ENCODE data around the gene PDE4D.
"Not testable (repeated sequence)": the region's sequence is repeated elsewhere in the genome, so short reads cannot be mapped to it uniquely, and the experiment has no call there.

The PDE4D gene

GRCh38 chr5:59582746-59583145 is 310.8 kb downstream of the PDE4D start:
- H3K27ac ChIP-seq (ENCODE audit: low read depth, low read length), result no peak overlapping the region
- no peaks in the 10 kb centered on the region for H3K9me3 ChIP-seq (ENCODE audit: control insufficient read depth in 1 of 2, low read length in 2 of 2)
- no peaks in the 10 kb centered on the region for H3K36me3 ChIP-seq (ENCODE audit: control insufficient read depth in 1 of 2, insufficient read depth in 2 of 2, low read length in 2 of 2)
- H3K27me3 ChIP-seq (ENCODE audit: control insufficient read depth in 1 of 2, insufficient read depth in 2 of 2, low read length in 2 of 2), result no peaks in the 10 kb centered on the region
- no peak overlapping the region for H3K9ac ChIP-seq (ENCODE audit: low read depth in 1 of 2, low read length in 2 of 2)
- no peak overlapping the region for H3K4me3 ChIP-seq (ENCODE audit: low read depth in 1 of 2, low read length in 2 of 2)
- peaks cover 13 to 41% of the 10 kb centered on the region in 2 donors for H3K4me1 ChIP-seq (ENCODE audit: control insufficient read depth in 1 of 2, insufficient read depth in 2 of 2, low read length in 2 of 2)

- Histone ChIP-seq H3K27me3 (ENCODE audit: control insufficient read depth in 1 of 2, insufficient read depth in 2 of 2, low read length in 2 of 2) (no peaks in the 10 kb centered on the region), H3K27ac (ENCODE audit: low read depth, low read length) (no peak overlapping the region), H3K36me3 (ENCODE audit: control insufficient read depth in 1 of 2, insufficient read depth in 2 of 2, low read length in 2 of 2) (no peaks in the 10 kb centered on the region), H3K9ac (ENCODE audit: low read depth in 1 of 2, low read length in 2 of 2) (no peak overlapping the region), H3K9me3 (ENCODE audit: control insufficient read depth in 1 of 2, low read length in 2 of 2) (no peaks in the 10 kb centered on the region), H3K4me1 (ENCODE audit: control insufficient read depth in 1 of 2, insufficient read depth in 2 of 2, low read length in 2 of 2) (peaks cover 5 to 19% of the 10 kb centered on the region in 2 donors), H3K4me3 (ENCODE audit: low read depth in 1 of 2, low read length in 2 of 2) (no peak overlapping the region)
Measured at GRCh38 chr5:59579824-59580167, 313.7 kb downstream of the PDE4D start.

- Histone ChIP-seq H3K27ac (ENCODE audit: low read depth, low read length) (no peak overlapping the region), H3K9me3 (ENCODE audit: control insufficient read depth in 1 of 2, low read length in 2 of 2) (no peaks in the 10 kb centered on the region), H3K4me1 (ENCODE audit: control insufficient read depth in 1 of 2, insufficient read depth in 2 of 2, low read length in 2 of 2) (peaks cover 5 to 13% of the 10 kb centered on the region in 2 donors), H3K36me3 (ENCODE audit: control insufficient read depth in 1 of 2, insufficient read depth in 2 of 2, low read length in 2 of 2) (no peaks in the 10 kb centered on the region), H3K4me3 (ENCODE audit: low read depth in 1 of 2, low read length in 2 of 2) (no peak overlapping the region), H3K9ac (ENCODE audit: low read depth in 1 of 2, low read length in 2 of 2) (no peak overlapping the region), H3K27me3 (ENCODE audit: control insufficient read depth in 1 of 2, insufficient read depth in 2 of 2, low read length in 2 of 2) (no peaks in the 10 kb centered on the region)
Measured at GRCh38 chr5:59579101-59579823, 314.3 kb downstream of the PDE4D start.

GRCh38 chr5:59577485-59577884 is 316.0 kb downstream of the PDE4D start:
- no peaks in the 10 kb centered on the region for H3K36me3 ChIP-seq (ENCODE audit: control insufficient read depth in 1 of 2, insufficient read depth in 2 of 2, low read length in 2 of 2)
- H3K4me1 ChIP-seq (ENCODE audit: control insufficient read depth in 1 of 2, insufficient read depth in 2 of 2, low read length in 2 of 2), result peaks cover 0 to under 1% of the 10 kb centered on the region in 2 donors
- no peak overlapping the region for H3K27ac ChIP-seq (ENCODE audit: low read depth, low read length)
- no peak overlapping the region for H3K9ac ChIP-seq (ENCODE audit: low read depth in 1 of 2, low read length in 2 of 2)
- H3K9me3 ChIP-seq (ENCODE audit: control insufficient read depth in 1 of 2, low read length in 2 of 2), result no peaks in the 10 kb centered on the region
- H3K27me3 ChIP-seq (ENCODE audit: control insufficient read depth in 1 of 2, insufficient read depth in 2 of 2, low read length in 2 of 2), result no peaks in the 10 kb centered on the region
- H3K4me3 ChIP-seq (ENCODE audit: low read depth in 1 of 2, low read length in 2 of 2), result no peak overlapping the region

GRCh38 chr5:59575648-59576445 is 317.7 kb downstream of the PDE4D start:
- Histone ChIP-seq H3K27me3 (ENCODE audit: control insufficient read depth in 1 of 2, insufficient read depth in 2 of 2, low read length in 2 of 2) (no peaks in the 10 kb centered on the region), H3K4me3 (ENCODE audit: low read depth in 1 of 2, low read length in 2 of 2) (no peak overlapping the region), H3K4me1 (ENCODE audit: control insufficient read depth in 1 of 2, insufficient read depth in 2 of 2, low read length in 2 of 2) (no peaks in the 10 kb centered on the region), H3K9me3 (ENCODE audit: control insufficient read depth in 1 of 2, low read length in 2 of 2) (no peaks in the 10 kb centered on the region), H3K36me3 (ENCODE audit: control insufficient read depth in 1 of 2, insufficient read depth in 2 of 2, low read length in 2 of 2) (no peaks in the 10 kb centered on the region), H3K27ac (ENCODE audit: low read depth, low read length) (no peak overlapping the region), H3K9ac (ENCODE audit: low read depth in 1 of 2, low read length in 2 of 2) (no peak overlapping the region)

GRCh38 chr5:59573509-59573908 is 320.0 kb downstream of the PDE4D start:
- not testable (repeated sequence) for H3K9me3 ChIP-seq (ENCODE audit: control insufficient read depth in 1 of 2, low read length in 2 of 2); H3K9ac ChIP-seq (ENCODE audit: low read depth in 1 of 2, low read length in 2 of 2); H3K36me3 ChIP-seq (ENCODE audit: control insufficient read depth in 1 of 2, insufficient read depth in 2 of 2, low read length in 2 of 2); H3K4me1 ChIP-seq (ENCODE audit: control insufficient read depth in 1 of 2, insufficient read depth in 2 of 2, low read length in 2 of 2); H3K27me3 ChIP-seq (ENCODE audit: control insufficient read depth in 1 of 2, insufficient read depth in 2 of 2, low read length in 2 of 2); H3K27ac ChIP-seq (ENCODE audit: low read depth, low read length); H3K4me3 ChIP-seq (ENCODE audit: low read depth in 1 of 2, low read length in 2 of 2)

- Histone ChIP-seq H3K27me3 (ENCODE audit: control insufficient read depth in 1 of 2, insufficient read depth in 2 of 2, low read length in 2 of 2) (no peaks in the 10 kb centered on the region), H3K36me3 (ENCODE audit: control insufficient read depth in 1 of 2, insufficient read depth in 2 of 2, low read length in 2 of 2) (no peaks in the 10 kb centered on the region), H3K9me3 (ENCODE audit: control insufficient read depth in 1 of 2, low read length in 2 of 2) (no peaks in the 10 kb centered on the region), H3K27ac (ENCODE audit: low read depth, low read length) (no peak overlapping the region), H3K9ac (ENCODE audit: low read depth in 1 of 2, low read length in 2 of 2) (no peak overlapping the region), H3K4me1 (ENCODE audit: control insufficient read depth in 1 of 2, insufficient read depth in 2 of 2, low read length in 2 of 2) (no peaks in the 10 kb centered on the region), H3K4me3 (ENCODE audit: low read depth in 1 of 2, low read length in 2 of 2) (no peak overlapping the region)
Measured at GRCh38 chr5:59571067-59571466, 322.5 kb downstream of the PDE4D start.

- no peak overlapping the region for H3K27ac ChIP-seq (ENCODE audit: low read depth, low read length)
- H3K27me3 ChIP-seq (ENCODE audit: control insufficient read depth in 1 of 2, insufficient read depth in 2 of 2, low read length in 2 of 2), result no peaks in the 10 kb centered on the region
- H3K4me3 ChIP-seq (ENCODE audit: low read depth in 1 of 2, low read length in 2 of 2), result no peak overlapping the region
- H3K4me1 ChIP-seq (ENCODE audit: control insufficient read depth in 1 of 2, insufficient read depth in 2 of 2, low read length in 2 of 2), result peaks cover 0 to 4% of the 10 kb centered on the region in 2 donors
- no peak overlapping the region for H3K9ac ChIP-seq (ENCODE audit: low read depth in 1 of 2, low read length in 2 of 2)
- H3K9me3 ChIP-seq (ENCODE audit: control insufficient read depth in 1 of 2, low read length in 2 of 2), result no peaks in the 10 kb centered on the region
- H3K36me3 ChIP-seq (ENCODE audit: control insufficient read depth in 1 of 2, insufficient read depth in 2 of 2, low read length in 2 of 2), result no peaks in the 10 kb centered on the region
Measured at GRCh38 chr5:59569608-59570334, 323.8 kb downstream of the PDE4D start.

GRCh38 chr5:59569158-59569557 is 324.4 kb downstream of the PDE4D start:
- Histone ChIP-seq H3K4me3 (ENCODE audit: low read depth in 1 of 2, low read length in 2 of 2) (no peak overlapping the region), H3K9ac (ENCODE audit: low read depth in 1 of 2, low read length in 2 of 2) (no peak overlapping the region), H3K4me1 (ENCODE audit: control insufficient read depth in 1 of 2, insufficient read depth in 2 of 2, low read length in 2 of 2) (peaks cover 0 to 4% of the 10 kb centered on the region in 2 donors), H3K9me3 (ENCODE audit: control insufficient read depth in 1 of 2, low read length in 2 of 2) (no peaks in the 10 kb centered on the region), H3K27me3 (ENCODE audit: control insufficient read depth in 1 of 2, insufficient read depth in 2 of 2, low read length in 2 of 2) (no peaks in the 10 kb centered on the region), H3K36me3 (ENCODE audit: control insufficient read depth in 1 of 2, insufficient read depth in 2 of 2, low read length in 2 of 2) (no peaks in the 10 kb centered on the region), H3K27ac (ENCODE audit: low read depth, low read length) (no peak overlapping the region)

GRCh38 chr5:59568161-59568560 is 325.4 kb downstream of the PDE4D start:
- H3K4me1 ChIP-seq (ENCODE audit: control insufficient read depth in 1 of 2, insufficient read depth in 2 of 2, low read length in 2 of 2), result peaks cover 3 to 4% of the 10 kb centered on the region in 2 donors
- H3K9me3 ChIP-seq (ENCODE audit: control insufficient read depth in 1 of 2, low read length in 2 of 2), result no peaks in the 10 kb centered on the region
- H3K27me3 ChIP-seq (ENCODE audit: control insufficient read depth in 1 of 2, insufficient read depth in 2 of 2, low read length in 2 of 2), result no peaks in the 10 kb centered on the region
- no peak overlapping the region for H3K9ac ChIP-seq (ENCODE audit: low read depth in 1 of 2, low read length in 2 of 2)
- no peak overlapping the region for H3K27ac ChIP-seq (ENCODE audit: low read depth, low read length)
- no peaks in the 10 kb centered on the region for H3K36me3 ChIP-seq (ENCODE audit: control insufficient read depth in 1 of 2, insufficient read depth in 2 of 2, low read length in 2 of 2)
- no peak overlapping the region for H3K4me3 ChIP-seq (ENCODE audit: low read depth in 1 of 2, low read length in 2 of 2)

Data from duodenal mucosa (tissue), 2 donors.